ENCODE measurements around the gene NIM1K. TPM values are rescaled to one million over a fixed set of nuclear protein-coding genes. Genes with fewer than 3 reads are reported as not detected.

Gene NIM1K
- total RNA-seq, 1 donor: 1.9 TPM

DNA sequence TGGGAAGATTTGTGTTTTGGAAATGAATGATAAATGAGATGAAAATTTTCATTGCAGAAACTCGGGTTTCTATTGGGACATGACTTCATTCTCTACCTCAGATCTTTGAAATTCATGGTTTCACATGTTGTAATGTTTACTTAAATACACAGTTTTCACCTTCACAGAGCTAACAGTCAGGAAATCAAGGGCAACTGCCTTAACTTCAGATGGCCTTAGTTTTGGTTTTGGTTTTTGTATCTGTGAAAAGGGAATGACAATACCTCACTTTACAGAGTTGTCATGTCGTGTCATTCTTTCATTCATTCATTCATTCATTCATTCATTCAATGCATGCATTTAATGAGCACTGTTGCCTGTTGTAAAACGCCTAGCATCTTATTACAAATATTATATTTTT lies 41.9 kb downstream of the NIM1K start:
- H3K4me3 ChIP-seq (ENCODE audit: low read depth, low read length): no peak overlapping the region
- TF ChIP-seq, protein P1, sequence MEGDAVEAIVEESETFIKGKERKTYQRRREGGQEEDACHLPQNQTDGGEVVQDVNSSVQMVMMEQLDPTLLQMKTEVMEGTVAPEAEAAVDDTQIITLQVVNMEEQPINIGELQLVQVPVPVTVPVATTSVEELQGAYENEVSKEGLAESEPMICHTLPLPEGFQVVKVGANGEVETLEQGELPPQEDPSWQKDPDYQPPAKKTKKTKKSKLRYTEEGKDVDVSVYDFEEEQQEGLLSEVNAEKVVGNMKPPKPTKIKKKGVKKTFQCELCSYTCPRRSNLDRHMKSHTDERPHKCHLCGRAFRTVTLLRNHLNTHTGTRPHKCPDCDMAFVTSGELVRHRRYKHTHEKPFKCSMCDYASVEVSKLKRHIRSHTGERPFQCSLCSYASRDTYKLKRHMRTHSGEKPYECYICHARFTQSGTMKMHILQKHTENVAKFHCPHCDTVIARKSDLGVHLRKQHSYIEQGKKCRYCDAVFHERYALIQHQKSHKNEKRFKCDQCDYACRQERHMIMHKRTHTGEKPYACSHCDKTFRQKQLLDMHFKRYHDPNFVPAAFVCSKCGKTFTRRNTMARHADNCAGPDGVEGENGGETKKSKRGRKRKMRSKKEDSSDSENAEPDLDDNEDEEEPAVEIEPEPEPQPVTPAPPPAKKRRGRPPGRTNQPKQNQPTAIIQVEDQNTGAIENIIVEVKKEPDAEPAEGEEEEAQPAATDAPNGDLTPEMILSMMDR (IDR thresholded peaks at IDR 0.05; ENCODE audit: insufficient read depth, low read length): no peak
- no peak for DNase-seq (ENCODE audit: low read depth)

DNA sequence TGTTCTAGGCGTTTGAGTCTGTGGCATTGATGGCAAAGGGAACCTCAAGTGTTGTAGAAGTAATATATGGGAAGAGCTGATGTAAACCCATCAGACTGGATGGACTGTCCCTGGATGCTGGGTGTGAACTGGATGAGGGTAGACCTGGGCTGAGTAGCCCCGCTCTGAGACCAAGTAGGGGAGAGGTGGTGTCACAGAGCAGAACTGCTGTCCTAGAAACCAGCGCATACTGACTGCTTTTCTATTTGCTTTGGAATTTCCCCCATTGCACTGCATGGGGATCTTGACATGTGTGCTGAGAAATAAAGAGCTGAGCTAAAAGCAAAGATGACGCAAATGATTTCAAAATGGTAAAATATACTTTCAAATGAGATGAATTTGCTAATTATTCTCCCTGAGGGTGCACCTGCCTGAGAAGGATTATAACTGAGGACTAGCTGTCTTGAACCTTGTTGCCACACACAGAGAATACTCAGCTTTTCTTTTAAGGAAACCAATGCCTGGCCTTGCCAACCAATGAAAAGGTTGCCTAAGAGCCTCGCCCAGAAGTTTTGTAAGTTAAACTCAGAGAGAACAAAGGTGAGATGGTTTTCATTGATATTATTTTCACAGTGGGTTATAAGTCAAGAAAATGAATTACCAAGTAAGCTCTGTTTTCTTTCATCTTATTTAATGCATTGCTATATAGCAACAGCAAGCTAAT lies 44.8 kb downstream of the NIM1K start:
- DNase-seq (ENCODE audit: low read depth): no peak
- no peak overlapping the region for H3K4me3 ChIP-seq (ENCODE audit: low read depth, low read length)
- TF ChIP-seq, protein P1 (IDR thresholded peaks at IDR 0.05; ENCODE audit: insufficient read depth, low read length): no peak

DNA sequence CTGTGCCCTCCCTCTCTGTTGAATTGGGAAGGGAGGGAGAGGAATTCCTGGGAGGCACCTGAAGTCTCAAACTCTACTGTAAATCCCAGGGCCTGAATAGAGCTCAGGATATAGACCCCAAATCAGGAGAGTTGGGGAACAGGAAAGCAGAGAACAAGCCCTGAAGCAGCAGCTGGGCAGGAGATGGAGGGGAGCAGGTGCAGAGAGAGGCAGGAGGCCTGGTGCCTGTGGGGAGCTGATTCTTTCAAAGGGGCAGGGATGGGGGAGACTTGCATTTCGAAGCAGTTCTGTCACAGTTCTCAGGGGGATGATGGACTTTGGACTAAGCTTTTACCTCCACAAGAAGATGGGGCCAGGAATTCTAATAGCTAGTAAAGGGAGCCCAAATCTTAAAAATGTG lies 50.2 kb downstream of the NIM1K start:
- DNase-seq (ENCODE audit: low read depth): no peak
- TF ChIP-seq, protein P1 (IDR thresholded peaks at IDR 0.05; ENCODE audit: insufficient read depth, low read length): no peak
- no peak overlapping the region for H3K4me3 ChIP-seq (ENCODE audit: low read depth, low read length)

DNA sequence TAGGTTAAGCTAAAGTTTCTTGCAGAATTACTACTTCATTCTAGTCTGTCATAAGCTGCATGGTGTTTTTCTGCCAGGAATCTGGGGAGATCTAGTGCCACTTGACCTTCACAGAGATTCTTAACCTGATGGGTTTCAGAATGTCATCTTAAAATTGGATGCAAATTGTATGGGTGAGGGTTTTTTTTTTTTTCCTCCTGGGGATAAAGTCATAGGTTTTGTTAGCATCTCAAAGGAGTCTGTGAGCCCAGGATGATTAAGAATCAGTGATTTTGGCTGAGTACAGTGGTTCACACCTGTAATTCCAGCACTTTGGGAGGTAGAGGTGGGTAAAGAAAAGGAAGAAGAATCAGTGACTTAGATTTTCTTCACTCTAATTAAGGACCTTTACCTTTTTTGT lies 51.2 kb downstream of the NIM1K start:
- TF ChIP-seq, protein P1 (IDR thresholded peaks at IDR 0.05; ENCODE audit: insufficient read depth, low read length): no peak
- DNase-seq (ENCODE audit: low read depth): no peak
- H3K4me3 ChIP-seq (ENCODE audit: low read depth, low read length): no peak overlapping the region

DNA sequence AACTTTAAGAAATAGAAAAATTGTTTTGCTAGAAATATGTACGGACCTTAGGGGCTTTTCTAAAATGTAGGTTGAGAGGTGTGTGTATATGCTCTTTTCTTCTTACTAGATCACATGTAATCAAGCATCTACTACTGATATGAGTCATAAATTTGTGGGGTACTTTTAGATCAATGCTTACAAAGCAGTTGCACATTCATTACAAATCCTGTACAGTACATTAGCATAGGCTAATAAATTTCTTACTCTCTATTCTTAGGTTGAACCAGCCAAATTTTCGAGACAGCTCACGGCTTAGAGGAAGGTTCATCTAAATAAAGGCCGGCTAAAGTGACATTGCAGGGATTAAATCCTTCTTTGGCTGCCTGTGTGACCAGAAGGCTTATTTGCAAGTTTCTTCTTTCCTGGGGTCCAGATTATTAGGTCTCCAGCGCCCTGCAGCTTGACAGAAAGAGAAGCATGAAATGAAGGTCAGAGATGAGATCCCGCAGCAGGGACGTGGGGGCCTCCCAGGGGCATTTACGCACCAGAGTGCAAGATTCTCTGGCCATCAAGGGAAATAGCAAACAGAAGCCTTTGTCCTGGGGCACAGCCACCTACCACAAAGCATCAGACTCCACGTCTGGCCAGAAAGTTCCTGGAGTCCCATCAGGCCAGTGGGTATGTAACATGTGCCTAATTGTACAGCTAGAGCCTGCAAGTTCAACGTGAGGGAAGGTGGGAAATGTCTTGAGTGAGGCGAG lies 53.0 kb downstream of the NIM1K start:
- H3K4me3 ChIP-seq (ENCODE audit: low read depth, low read length): no peak overlapping the region
- DNase-seq (ENCODE audit: low read depth): no peak
- TF ChIP-seq, protein P1 (IDR thresholded peaks at IDR 0.05; ENCODE audit: insufficient read depth, low read length): no peak

DNA sequence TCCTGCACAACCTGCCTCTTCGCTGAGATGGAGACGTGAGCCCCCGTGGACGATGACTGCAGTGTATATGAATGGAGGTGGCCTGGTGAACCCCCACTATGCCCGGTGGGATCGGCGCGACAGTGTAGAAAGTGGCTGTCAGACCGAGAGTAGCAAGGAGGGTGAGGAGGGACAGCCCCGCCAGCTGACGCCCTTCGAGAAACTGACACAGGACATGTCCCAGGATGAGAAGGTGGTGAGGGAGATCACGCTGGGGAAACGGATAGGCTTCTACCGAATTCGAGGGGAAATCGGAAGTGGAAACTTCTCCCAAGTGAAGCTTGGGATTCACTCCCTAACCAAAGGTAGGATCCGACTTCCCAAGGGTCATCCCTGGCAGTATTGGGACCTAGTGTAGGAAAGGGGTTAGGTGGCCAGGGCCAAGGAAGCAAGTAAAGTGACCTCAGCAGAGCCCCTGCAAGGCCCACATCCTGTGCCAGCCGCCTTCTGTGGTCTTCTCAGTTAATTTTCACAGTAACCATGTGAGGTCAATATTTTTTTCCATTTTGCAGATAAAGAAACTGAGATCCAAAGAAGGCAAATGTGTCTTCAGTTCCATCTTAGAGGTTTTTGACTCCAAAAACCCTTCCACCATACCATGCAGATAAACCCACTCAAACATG lies 53.8 kb downstream of the NIM1K start:
- TF ChIP-seq, protein P1 (IDR thresholded peaks at IDR 0.05; ENCODE audit: insufficient read depth, low read length): no peak
- H3K4me3 ChIP-seq (ENCODE audit: low read depth, low read length): no peak overlapping the region
- DNase-seq (ENCODE audit: low read depth): no peak
